NCI-H345 treated with DMSO at 0.1 percent for 48 hours (cell line): ENCODE data around the gene FBXL4.

Source experiments
- DNase-seq: peaks from one replicate; lab custom pipeline; 2025; ENCODE audit not compliant: unreplicated experiment; lab: John Stamatoyannopoulos, UW

The FBXL4 gene

GRCh38 chr6:98947411-98948292, at the start of gene FBXL4:
FBXL4 (minus strand) TSS chr6:98947946; CDS start chr6:98926988, 20,958 bp downstream.
- peak; percentile 59 for DNase-seq

DNA sequence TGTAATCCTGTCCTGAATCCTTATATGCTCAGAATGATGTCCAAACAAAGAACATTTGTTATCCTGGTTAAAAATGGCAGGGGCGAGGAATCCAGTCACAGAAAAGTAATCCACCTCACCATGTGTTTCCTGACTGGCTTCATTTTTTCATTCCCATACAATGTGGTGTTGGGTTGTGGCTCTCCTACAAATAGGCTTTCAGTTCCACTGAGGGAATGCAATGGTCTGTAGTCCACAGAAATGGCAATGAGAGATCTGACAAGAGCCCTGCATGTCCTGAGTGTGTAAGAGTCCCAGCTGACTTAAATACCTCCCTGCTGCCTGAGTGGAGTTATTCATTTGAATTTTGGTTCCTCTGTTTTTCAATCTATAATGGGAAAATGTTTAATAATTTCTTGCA, 47.4 kb upstream of the FBXL4 start:
- no peak for DNase-seq

DNA sequence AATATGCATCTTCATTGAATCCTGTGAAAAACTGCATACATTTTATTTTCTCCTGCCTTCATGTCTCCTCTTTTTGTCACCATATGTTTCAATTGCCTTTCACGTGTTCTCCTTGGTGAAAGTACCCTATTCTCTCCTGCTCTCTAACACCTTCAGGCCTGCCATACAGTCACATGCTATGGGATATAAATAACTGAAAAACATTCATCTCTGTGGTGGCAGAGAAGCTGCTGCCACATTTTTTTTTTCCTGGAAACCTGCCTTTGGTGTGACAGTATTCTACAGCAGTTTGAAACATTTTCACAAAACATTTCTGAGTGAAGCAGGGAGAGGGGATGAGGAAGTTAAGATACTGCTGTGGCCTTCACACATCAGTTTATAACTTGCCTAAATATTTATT, 44.8 kb upstream of the FBXL4 start:
- DNase-seq = no peak

DNA sequence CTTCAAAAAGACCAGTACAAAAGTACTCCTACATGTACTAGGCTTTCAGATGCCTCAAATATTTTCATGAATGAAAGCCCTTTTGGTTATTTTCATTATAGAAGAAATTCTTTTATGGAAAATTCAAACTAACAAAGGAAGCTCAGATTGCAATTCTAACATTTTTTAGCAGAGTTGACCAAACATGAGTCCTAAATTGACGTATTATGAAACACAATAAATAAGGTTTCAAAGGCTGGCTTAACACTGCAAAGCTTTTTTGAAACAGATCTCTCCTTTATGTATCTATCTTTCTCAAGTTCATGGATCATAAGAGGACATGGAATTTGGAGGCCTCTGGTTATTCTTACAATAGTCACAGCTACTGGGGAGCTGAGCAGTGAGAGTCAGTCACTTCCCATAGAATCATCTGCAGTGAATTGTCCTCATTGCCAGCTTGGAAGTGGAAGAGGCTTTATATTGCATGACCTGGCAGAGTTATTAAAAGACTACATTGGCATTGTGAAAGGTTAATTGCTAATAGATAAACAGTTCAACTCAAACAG, 38.4 kb upstream of the FBXL4 start:
- no peak for DNase-seq

DNA sequence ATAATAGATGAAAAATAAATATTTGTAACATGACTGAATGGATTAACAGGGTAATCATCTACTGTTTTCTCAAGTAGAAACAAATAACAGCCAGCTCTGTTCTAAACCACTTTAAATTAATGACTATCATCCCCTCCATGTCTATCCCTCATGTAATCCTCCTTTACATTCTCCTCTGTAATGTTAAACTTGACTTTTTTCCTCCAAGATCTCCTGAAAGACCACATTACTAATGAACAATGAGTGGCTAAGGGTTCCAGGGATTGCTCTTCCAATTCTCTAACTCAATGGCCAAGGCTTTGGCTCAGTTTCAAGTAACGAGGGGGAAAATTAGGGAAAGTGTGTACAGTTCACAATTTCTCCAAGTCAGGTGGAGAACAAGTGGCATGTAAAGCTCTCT, 37.6 kb upstream of the FBXL4 start:
- DNase-seq = no peak

GRCh38 chr6:98984121-98984520, 36.4 kb upstream of the FBXL4 start:
- DNase-seq = no peak

- no peak for DNase-seq
Observed at GRCh38 chr6:98981473-98981872, 33.7 kb upstream of the FBXL4 start.

DNA sequence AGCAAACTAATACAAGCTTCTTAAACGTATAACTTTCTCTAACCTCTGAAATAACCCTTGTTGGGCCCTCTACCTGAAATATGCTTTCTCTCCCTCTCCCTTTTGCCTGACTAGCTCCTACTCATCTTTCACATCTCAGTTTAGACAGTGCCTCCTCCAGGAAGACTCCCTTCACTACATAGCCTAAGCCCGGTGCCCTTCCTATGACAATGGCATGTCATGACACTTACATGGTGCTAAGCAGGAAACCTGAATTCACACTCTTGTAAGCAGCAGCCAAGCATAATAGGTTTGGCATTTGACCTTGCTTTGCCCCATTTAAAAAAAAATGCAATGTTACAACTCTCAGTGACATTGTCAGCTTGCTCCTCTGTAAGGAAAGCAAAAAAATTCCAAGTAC, 33.1 kb upstream of the FBXL4 start:
- DNase-seq = no peak

- no peak for DNase-seq
Observed at GRCh38 chr6:98977671-98978292, 30.0 kb upstream of the FBXL4 start.

DNA sequence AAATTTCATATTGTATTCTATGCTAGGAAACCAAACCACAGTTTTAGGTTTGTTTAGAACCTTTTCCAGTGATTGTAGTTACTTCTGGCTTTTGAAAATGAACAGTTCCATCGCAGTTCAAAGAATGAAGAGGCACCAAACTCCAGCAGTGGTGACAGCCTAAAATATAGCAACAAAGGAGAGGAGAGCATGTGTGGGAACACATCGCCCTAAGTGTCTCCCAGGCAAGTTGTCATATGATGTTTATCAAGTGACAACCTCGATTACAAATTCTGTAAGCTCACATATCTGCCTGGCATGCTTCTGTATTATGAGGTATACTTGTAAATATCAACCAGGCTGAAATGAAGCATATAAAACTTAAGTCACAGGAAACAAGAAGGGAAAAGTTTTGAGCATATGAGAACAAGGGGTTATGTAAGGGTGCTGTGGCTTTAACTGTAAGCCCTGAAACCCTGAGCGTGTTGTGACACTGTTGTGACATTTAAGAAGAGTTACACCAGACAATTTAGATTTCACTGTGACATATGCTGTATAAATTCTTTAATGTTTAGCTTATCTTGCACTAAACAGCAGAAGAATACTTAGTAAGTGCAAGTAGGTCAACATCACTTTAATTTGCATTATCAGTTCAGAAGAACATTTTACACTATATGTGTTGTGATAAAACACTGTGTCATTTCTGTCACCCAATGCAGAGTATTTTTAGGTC, 29.1 kb upstream of the FBXL4 start:
- no peak for DNase-seq

DNA sequence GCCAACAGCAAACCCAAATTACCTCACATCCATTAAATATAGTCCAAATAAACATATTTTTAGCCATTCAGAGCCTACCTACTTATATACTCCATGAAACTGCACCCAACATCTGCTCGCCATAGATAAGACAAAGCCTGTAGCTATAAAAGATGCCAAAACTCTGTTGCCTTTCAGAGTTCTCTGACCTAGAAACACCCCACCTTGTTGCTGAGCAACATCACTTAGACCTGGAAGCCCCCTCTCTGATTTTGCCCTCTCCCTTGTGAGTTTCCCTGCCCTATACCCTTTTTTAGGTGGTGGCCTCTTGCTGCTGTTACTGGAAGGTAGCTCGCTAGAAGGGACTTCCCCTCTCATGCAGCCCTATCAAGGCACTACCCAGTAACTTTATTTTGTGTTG, 27.7 kb upstream of the FBXL4 start:
- no peak for DNase-seq

DNA sequence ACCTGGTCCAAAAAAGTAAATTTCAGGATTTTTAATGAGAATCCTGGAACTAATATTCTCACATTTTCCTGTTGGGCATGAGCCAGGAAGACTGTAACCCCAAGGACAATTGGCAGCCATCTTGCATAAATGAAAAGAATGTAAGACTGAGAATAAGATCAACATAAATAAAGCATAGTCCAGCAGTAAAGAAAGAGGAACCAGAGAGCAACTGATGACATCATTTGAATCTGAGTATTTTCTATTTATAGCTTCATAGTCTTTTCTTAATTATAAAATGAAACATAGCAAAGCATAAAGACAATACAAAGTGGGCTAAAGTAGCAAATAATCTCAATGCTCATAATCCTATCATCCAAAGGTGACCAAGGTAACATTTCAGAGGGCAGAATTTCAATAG, 26.6 kb upstream of the FBXL4 start:
- no peak for DNase-seq

- no peak for DNase-seq
Observed at GRCh38 chr6:98973571-98973970, 25.8 kb upstream of the FBXL4 start.

GRCh38 chr6:98971303-98971702, 23.6 kb upstream of the FBXL4 start:
- DNase-seq = no peak

DNA sequence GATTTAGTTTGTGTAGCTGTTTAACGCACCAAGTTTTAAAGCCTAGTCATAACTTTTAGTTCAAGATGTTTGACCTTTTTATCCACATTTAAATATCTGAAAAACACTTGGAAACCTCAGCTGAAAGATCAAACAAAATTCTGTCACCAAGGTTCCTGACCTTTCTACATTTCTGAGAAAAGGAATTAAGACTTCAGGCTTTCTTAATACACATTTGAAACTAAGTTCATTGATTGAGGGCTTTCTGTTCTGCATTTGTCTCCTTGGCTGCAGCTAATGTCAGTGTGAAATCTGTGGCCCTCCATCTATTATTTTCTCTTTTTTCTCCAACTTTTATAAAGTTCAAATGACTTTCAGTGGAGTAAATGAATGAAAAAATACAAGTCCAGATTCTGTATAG, 22.7 kb upstream of the FBXL4 start:
- no peak for DNase-seq

DNA sequence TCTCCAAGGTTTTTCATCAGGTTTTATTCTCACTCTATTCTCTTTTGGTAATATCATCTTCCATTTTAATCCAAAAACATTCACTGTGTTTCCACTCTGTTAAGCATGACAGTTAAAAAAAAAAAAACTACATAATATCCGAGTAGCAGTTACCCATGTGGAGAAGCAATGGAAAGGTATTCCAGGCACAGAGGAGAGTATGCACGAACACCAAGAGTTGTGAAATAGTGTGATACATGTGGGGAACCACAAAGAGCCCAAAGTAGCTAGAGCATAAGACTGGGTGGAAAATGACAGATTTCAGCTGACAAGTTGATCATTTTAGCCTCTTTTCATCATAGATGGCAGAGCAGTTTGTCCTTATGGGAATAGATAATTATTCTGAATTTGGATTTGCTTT, 19.9 kb upstream of the FBXL4 start:
- DNase-seq = no peak

- DNase-seq = no peak
Observed at GRCh38 chr6:98959631-98960030, 11.9 kb upstream of the FBXL4 start.

DNA sequence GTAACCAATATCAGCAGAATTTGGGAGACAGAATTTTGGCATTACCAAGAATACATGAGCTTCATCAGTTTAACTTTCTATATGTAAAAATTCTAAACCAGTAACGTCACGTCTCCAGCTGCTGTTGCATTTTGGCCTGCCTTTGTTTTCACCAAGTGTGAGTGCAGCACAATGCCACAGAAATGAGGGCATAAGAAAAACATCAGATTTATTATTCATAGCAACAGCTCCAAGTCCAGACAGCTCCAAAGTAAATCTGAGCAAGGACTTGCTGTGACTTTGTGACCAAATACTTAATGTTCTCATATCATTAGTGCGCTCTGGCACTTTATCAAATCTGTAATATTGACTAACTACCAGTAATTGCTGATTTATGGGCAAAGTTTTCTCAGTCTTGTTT, 11.0 kb upstream of the FBXL4 start:
- DNase-seq = no peak

GRCh38 chr6:98957450-98957849, 9.7 kb upstream of the FBXL4 start:
- DNase-seq = no peak

DNA sequence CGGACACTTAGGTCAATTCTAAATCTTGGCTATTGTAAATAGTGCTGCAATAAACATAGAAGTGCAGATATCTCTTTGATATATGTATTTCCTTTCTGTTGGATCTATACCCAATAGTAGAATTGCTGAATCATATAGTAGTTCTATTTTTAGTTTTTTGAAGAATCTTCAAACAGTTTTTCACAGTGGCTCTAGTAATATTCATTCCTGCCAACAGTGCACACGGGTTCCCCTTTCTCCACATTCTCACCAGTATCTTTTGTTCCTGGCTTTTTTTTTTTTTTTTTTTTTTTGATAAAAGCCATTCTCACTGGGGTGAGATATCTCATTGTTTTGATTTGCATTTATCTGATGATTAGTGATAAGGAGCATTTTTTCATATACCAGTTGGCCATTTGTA, 1.8 kb upstream of the FBXL4 start:
- DNase-seq = no peak

DNA sequence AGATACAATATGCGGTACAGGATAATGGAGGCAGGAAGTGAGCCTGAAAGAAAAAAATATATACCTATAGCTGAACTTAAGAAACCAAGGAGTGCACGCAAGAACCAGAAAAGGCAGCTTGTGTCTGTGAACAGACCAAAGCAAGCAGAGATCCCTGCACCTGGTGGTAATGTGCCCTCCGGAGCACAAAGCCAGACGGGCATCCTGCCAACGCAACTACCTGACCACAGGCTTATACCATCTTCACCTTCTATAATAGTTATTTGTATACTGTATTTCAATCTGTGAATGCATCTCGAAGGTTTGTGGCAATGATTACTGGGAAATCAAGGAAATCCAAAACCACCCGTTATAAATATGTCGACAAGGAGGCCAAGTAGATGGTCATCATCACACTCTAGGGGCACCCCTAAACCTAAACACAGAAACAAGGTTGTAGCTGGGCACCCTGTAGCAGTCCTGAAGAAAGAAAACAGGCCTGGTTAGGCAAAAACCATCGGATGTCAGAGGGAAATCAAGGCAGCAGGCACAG, 801 bp downstream of the FBXL4 start:
- DNase-seq = peak; percentile 59
